ENCODE measurements around the gene SLC6A8.
"Not testable (repeated sequence)": the region's sequence is repeated elsewhere in the genome, so short reads cannot be mapped to it uniquely, and the experiment has no call there.

Gene SLC6A8

DNA sequence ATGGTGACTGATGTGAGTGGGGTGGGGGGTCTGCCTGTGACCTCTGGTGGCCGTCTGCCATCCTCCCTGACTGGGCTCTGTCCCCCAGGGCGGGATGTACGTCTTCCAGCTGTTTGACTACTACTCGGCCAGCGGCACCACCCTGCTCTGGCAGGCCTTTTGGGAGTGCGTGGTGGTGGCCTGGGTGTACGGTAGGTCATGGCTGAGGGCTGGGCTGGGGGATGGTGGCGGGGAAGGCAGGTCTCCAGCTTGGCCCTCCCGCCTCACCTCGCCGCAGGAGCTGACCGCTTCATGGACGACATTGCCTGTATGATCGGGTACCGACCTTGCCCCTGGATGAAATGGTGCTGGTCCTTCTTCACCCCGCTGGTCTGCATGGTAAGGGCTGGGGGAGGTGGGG is 6.5 kb downstream of the SLC6A8 start:
- DNase-seq, result not testable (repeated sequence)

GRCh38 chrX:153694687-153695270 is 7.1 kb downstream of the SLC6A8 start:
- DNase-seq, result no peak

DNA sequence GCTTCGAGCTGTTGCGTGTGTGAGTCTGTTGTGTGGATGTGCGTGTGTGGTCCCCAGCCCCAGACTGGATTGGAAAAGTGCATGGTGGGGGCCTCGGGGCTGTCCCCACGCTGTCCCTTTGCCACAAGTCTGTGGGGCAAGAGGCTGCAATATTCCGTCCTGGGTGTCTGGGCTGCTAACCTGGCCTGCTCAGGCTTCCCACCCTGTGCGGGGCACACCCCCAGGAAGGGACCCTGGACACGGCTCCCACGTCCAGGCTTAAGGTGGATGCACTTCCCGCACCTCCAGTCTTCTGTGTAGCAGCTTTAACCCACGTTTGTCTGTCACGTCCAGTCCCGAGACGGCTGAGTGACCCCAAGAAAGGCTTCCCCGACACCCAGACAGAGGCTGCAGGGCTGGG is 8.4 kb downstream of the SLC6A8 start:
- DNase-seq, result no peak

DNA sequence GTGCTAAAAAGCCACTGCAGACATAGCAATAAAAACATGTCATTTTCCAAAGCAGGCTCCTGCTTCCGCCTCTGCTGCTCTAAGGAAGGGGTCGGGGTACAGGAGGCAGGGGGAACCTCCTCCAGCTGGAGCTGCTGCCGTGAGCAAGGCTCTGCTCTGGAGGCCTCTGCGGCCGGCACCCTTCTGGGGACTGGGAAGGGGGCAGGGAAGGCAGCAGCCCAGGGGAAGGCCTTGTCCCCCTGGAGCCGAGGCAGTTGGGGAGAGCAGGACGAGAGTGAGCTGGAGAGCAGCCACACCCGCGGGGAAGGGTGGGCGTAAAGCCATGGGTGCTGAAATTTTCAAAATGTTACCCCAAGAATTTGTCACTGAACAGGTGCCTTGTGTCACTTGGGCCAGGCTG is 8.8 kb downstream of the SLC6A8 start:
- not testable (repeated sequence) for DNase-seq

GRCh38 chrX:153696986-153697722 is 9.4 kb downstream of the SLC6A8 start:
- not testable (repeated sequence) for DNase-seq

- no peak for DNase-seq
These were observed 10.5 kb downstream of the SLC6A8 start for GRCh38 chrX:153697924-153698865.

DNA sequence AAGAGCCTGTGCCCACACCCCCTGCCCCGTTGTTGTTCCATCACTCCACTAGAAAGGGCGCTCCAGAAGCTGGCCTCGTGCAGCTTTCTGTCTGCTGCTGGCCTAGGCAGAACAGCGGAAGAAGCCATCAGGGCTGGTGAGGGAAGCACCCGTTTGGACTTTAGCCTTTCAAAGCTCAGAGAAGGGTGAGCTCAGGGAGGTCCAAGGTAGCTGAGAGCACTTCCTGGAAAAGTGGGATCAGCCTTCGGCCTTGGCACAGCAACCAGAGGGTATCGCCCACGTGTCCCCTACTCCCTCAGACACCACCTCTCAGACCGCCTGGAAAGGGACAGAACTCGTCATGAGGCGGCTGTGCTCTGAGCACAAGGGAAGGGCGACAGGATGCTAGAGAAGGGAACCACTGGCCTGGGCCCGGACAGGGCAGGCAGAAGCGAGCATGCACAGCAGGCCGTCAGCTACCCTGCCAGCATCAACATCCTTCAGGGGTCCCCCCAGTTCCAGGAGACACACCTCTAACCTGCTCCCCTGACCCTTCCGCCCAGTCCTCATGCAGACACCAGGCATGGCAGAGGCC is 11.6 kb downstream of the SLC6A8 start:
- not testable (repeated sequence) for DNase-seq

- not testable (repeated sequence) for DNase-seq
These were observed 12.2 kb downstream of the SLC6A8 start for GRCh38 chrX:153699784-153700371.

DNA sequence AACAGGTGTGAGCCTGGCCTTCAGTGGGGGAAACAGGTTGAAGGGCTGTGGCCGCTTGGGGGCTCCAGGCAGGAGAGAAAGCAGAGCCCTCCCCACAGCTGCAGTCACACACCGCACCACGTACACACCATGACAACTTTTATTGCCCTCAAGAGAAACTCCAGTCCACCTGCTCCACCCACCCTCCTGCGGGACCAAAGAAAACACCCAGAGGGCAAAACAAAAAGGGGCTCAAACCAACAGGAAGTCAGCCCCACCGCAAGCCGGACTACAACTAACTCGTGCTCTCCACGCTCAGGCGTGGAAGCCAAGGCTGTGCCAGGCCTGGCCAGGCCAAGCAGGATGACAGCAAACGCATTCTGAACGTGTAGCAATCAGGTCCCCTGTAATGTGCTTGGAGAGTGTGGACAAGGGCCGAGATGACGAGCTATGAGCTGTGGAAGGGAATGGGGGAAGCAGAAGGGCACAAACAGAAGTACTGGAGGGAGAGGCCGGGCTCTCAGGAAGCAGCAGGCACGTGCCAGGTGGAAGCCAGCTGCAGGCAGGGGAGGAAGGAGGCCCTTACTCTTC is 12.7 kb downstream of the SLC6A8 start:
- DNase-seq, result no peak

- DNase-seq, result no peak
These were observed 13.2 kb downstream of the SLC6A8 start for GRCh38 chrX:153700967-153701366.

DNA sequence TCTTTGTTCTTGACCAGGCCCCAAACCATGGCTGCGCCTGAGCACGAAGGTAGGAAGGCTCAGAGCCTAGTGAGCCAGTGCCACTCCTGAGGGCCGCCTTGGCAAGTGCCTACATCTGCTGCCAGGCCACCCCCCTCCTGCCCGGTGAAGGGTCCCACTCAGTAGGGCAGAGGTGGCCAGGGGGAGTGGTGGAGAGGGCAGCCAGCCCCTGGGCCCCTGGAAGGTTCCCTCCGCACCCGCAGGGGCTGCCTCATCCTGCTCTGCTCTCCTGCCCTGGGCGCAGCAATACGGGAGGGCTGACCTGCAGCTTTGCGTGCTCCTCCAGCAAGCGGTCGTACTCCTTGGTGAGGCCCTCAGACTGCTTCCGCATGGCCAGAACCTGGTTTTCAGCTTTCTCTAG is 14.0 kb downstream of the SLC6A8 start:
- DNase-seq, result no peak

DNA sequence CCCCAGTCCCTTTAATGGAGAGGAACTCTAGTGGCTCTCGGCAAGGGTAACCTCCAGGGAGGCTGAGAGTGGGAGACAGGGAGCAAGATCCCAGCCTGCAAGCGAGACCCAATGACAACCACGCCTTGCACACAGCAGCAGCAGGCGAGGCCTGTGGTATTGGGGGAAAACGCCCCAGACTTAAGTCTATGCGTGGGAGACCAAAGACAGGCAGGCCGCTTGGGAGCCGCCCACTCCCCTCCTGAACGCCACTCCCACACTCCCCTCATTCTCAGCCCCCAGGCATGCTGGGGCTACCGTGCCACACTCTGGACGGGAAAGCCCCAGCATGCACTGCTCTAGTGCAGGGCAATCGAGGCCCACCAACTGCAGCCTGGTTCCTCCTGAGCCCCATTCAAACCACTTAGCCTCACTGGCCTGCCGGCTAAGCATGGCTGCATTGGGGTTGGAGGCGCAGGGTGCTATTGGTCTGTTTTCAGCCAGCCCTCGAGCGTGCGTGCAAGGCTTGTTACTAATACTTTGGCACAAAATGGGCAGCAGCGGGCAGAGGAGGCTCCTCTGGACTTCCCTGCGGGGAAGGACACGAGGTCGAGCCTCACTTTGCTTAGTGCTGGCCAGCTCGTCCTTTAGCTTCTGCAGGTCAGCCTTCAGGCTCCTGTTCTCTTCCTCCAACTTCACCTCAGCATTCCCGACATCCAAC is 14.8 kb downstream of the SLC6A8 start:
- DNase-seq, result no peak

GRCh38 chrX:153703036-153703370 is 15.3 kb downstream of the SLC6A8 start:
- no peak for DNase-seq

DNA sequence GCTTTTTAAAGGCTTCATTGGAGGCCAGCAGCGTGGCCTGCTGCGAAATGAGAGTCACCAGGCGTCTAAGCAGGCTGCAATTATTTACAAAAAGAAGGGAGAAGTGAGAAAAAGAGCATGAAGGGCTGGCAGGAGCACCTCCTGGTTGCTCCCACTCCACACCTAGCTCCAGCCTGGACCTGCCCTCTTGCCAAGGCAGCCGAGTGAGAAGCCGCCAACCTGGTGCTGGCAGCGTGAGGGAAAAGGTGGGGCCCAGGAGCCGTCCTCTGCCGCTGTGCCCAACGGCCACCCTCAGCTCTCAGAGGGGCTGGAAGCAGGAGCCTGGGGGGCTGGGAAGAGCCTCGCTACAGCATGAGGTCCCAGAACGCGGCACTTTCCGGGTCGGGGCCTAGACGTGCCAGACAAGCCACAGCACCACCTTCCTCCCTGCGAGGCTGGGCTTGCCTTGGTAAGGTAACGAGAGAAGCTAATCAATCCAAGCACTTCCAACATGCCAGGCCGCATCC is 16.3 kb downstream of the SLC6A8 start:
- no peak for DNase-seq

DNA sequence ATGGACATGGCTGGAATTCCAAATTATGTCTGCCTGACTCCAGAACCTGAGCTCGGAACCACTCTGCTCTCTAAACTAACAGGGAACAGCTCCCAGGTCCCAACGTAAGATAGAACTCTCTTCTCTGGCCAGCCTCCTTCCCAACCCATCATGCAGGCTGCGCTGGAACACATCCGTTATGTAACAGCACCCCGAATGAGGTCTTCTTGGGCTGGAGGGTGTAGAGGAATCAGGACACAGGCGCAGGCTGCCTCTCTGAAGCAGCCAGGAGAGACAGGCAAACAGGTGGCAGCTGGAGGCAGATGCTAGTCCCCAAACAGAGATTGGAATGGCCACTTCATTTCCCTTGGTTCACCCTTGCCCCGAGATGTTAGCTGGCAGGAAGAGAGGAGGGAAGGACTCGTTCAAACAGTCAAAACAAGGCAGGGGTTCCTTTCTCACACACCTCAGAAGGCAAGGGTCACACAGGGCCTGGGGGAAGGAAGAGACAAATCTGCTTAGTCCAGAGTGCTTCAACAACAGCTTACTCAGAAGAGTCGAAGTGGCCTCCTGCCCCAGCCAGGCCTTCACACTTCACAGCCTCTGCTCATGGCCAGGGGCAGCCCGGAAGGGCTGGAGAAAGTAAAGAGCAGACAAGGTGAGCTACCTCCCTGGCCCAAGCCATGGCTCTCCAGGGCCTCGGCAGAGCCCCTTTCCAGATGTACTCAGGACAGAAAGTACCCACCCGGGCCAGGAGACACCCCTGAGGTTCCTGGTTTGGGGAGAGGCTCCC is 17.1 kb downstream of the SLC6A8 start:
- DNase-seq, result not testable (repeated sequence)

DNA sequence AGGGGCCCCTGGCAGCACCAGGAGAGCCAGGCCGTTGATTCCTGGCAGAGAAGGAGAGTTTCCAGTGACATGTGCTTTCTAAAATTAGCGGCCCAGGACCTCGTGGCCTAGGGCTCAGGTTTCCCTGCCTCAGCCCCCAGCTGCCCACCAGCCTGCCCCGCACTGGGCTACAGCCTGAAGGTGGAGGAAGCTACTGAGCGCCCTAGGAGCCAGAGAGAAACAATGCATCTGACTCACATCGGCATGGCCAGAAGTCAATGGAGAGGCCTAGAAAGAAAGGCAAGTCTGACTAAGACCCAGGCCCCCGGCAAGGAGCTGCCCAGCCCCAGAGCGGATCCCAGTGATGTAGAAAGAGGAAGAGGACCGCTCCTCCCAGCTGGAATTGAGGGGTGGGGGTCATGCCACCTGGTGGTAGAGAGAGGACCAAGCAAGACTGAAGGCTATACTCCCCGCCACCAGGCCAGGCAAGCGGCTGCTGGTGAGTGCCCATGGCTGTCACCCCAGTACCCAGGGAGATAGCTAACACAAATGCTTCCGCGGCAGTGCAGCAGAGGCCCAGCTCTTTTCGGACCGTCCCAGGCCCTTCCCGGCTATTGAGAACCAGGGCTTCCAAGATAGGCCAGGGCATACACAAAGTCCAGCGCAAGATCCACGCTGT is 17.8 kb downstream of the SLC6A8 start:
- DNase-seq, result not testable (repeated sequence)

- DNase-seq, result no peak
These were observed 19.1 kb downstream of the SLC6A8 start for GRCh38 chrX:153706799-153707198.

GRCh38 chrX:153707406-153707805 is 19.7 kb downstream of the SLC6A8 start:
- no peak for DNase-seq

DNA sequence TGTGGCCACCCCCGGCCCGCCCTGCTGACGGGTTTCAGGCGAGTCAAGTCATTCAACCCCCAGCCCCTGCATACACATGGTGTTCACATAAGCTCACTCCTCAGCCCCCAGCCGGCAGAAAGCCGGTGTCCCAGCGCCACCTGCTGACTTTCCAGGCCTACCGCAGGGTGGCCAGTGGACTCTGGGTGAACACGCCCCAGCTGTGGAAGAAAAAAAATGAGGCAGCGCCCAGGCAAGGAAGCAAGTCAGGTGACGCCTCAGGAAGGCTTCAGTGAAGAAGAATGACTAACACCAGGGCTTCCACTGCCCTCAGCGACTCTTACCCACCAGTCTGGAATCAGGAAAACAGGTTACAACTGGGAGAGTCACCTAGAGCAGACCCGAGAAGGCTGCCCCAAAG is 20.7 kb downstream of the SLC6A8 start:
- DNase-seq, result no peak

Measured in NCI-H1105 (cell line).